ENCODE data around the gene CNOT9.

DNA sequence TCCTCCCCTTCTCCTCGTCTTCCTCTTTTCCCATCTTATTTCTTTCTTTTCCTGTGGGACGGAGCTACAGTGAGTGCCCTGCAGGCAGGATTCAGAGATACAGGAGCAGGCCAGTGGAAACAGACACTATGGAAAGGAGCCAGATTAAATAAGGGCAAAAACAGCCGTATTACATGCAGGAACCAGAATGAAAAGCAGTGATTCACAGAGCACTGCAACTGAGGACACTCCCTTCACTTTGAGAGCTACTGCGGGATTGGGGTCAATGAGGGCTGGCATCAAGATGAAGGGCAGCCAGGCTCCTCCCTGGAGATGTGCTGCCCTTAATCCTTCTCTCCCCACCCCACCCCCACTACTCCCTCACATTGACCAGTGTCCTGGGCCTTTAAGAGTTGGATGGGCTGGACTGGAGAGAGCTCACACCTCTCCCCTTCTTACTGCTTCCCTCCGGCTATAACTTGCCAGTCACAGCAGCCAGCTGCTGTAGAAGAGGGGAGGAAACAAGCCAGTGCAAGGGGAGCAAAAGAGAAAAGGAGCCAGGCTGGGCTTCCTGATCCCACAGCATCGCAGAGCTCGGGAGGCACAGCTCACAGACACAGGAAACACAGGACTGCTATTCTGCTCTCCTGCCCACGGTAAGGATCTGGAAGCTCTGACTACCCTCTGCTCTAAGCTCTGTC is 38.9 kb downstream of the CNOT9 start, which contains the start of gene PLCD4:
- TF ChIP-seq, protein P1, sequence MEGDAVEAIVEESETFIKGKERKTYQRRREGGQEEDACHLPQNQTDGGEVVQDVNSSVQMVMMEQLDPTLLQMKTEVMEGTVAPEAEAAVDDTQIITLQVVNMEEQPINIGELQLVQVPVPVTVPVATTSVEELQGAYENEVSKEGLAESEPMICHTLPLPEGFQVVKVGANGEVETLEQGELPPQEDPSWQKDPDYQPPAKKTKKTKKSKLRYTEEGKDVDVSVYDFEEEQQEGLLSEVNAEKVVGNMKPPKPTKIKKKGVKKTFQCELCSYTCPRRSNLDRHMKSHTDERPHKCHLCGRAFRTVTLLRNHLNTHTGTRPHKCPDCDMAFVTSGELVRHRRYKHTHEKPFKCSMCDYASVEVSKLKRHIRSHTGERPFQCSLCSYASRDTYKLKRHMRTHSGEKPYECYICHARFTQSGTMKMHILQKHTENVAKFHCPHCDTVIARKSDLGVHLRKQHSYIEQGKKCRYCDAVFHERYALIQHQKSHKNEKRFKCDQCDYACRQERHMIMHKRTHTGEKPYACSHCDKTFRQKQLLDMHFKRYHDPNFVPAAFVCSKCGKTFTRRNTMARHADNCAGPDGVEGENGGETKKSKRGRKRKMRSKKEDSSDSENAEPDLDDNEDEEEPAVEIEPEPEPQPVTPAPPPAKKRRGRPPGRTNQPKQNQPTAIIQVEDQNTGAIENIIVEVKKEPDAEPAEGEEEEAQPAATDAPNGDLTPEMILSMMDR (IDR thresholded peaks at IDR 0.05) = no peak
- TF ChIP-seq POLR2A (IDR thresholded peaks at IDR 0.05) = no peak
- TF ChIP-seq EP300 (IDR thresholded peaks at IDR 0.05) = no peak
